NCI-H1092 (cell line): ENCODE results near the gene DRAM2.
"Not testable (repeated sequence)": the region's sequence is repeated elsewhere in the genome, so short reads cannot be mapped to it uniquely, and the experiment has no call there.

Experiments used
- DNase-seq: peaks from one replicate; lab custom pipeline; 2025; lab: John Stamatoyannopoulos, UW

DRAM2 gene

GRCh38 chr1:111142356-111142975, 2.6 kb upstream of the DRAM2 start:
- no peak for DNase-seq

GRCh38 chr1:111141245-111142220, 1.6 kb upstream of the DRAM2 start:
- DNase-seq, result no peak

GRCh38 chr1:111140680-111140967, 731 bp upstream of the DRAM2 start:
- no peak for DNase-seq

GRCh38 chr1:111139324-111139955, 453 bp downstream of the DRAM2 start:
- peak; percentile 80 for DNase-seq

- DNase-seq, result no peak
Measured at GRCh38 chr1:111133866-111134265, 6.0 kb downstream of the DRAM2 start.

GRCh38 chr1:111131693-111132092, 8.2 kb downstream of the DRAM2 start:
- DNase-seq, result no peak

GRCh38 chr1:111129376-111129775, 10.5 kb downstream of the DRAM2 start:
- no peak for DNase-seq

- no peak for DNase-seq
Measured at GRCh38 chr1:111127923-111128643, 11.8 kb downstream of the DRAM2 start.

- no peak for DNase-seq
Measured at GRCh38 chr1:111126354-111126753, 13.5 kb downstream of the DRAM2 start.

- no peak for DNase-seq
Measured at GRCh38 chr1:111116496-111116895, 23.4 kb downstream of the DRAM2 start.

- DNase-seq, result peak; percentile 53
Measured at GRCh38 chr1:111110197-111110899, 29.5 kb downstream of the DRAM2 start.

GRCh38 chr1:111104981-111105380, 34.9 kb downstream of the DRAM2 start:
- DNase-seq, result no peak

GRCh38 chr1:111101854-111102642, 37.8 kb downstream of the DRAM2 start:
- no peak for DNase-seq

GRCh38 chr1:111099289-111099688, 40.6 kb downstream of the DRAM2 start:
- DNase-seq, result no peak

- no peak for DNase-seq
Measured at GRCh38 chr1:111097356-111098099, 42.4 kb downstream of the DRAM2 start.

GRCh38 chr1:111095421-111095820, 44.5 kb downstream of the DRAM2 start:
- not testable (repeated sequence) for DNase-seq

- DNase-seq, result no peak
Measured at GRCh38 chr1:111089638-111090037, 50.3 kb downstream of the DRAM2 start.

GRCh38 chr1:111085676-111086075, 54.2 kb downstream of the DRAM2 start:
- no peak for DNase-seq

GRCh38 chr1:111084999-111085398, 54.9 kb downstream of the DRAM2 start:
- DNase-seq, result no peak
